ENCODE results near the gene MARCO.

The MARCO gene

GRCh38 chr2:118967124-118967880, 25.3 kb downstream of the MARCO start:
- Histone ChIP-seq H3K9me3 (ENCODE audit: low read length) (no peaks in the 10 kb centered on the region), H3K27ac (ENCODE audit: low read depth, low read length) (no peak overlapping the region), H3K36me3 (ENCODE audit: insufficient read depth, low read length) (no peaks in the 10 kb centered on the region), H3K4me3 (ENCODE audit: low read depth in 1 of 2, low read length in 2 of 2) (no peak overlapping the region), H3K9ac (ENCODE audit: low read length) (no peak overlapping the region), H3K27me3 (ENCODE audit: control insufficient read depth in 1 of 2, insufficient read depth in 2 of 2, low read length in 2 of 2) (no peaks in the 10 kb centered on the region), H3K4me1 (ENCODE audit: insufficient read depth, low read length) (no peaks in the 10 kb centered on the region)

DNA sequence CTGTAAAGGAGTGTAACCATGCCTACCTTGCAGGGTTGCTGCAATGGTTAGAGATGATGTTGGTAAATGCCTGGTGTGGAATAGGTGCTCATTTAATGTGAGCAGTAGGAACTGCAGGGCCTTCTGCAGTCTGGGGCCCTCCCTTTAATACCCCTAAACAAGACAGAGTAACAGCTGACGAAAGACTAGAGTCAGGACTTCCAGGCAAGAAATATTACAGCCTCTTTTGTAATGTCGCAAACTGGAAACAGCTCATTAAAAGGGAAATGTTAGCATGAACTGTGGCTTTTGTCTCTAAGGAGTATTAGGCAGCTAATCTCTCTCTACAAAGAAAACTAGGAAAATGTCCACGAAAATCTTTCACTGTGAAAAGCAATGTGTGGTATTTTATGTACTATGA, 26.0 kb downstream of the MARCO start:
- H3K9me3 ChIP-seq (ENCODE audit: low read length), result no peaks in the 10 kb centered on the region
- no peaks in the 10 kb centered on the region for H3K4me1 ChIP-seq (ENCODE audit: insufficient read depth, low read length)
- H3K4me3 ChIP-seq (ENCODE audit: low read depth in 1 of 2, low read length in 2 of 2), result no peak overlapping the region
- H3K27ac ChIP-seq (ENCODE audit: low read depth, low read length), result no peak overlapping the region
- H3K9ac ChIP-seq (ENCODE audit: low read length), result no peak overlapping the region
- H3K27me3 ChIP-seq (ENCODE audit: control insufficient read depth in 1 of 2, insufficient read depth in 2 of 2, low read length in 2 of 2), result no peaks in the 10 kb centered on the region
- H3K36me3 ChIP-seq (ENCODE audit: insufficient read depth, low read length), result no peaks in the 10 kb centered on the region

GRCh38 chr2:118968961-118969733, 27.2 kb downstream of the MARCO start:
- H3K27me3 ChIP-seq (ENCODE audit: control insufficient read depth in 1 of 2, insufficient read depth in 2 of 2, low read length in 2 of 2), result no peaks in the 10 kb centered on the region
- H3K4me3 ChIP-seq (ENCODE audit: low read depth in 1 of 2, low read length in 2 of 2), result no peak overlapping the region
- no peaks in the 10 kb centered on the region for H3K9me3 ChIP-seq (ENCODE audit: low read length)
- no peaks in the 10 kb centered on the region for H3K36me3 ChIP-seq (ENCODE audit: insufficient read depth, low read length)
- H3K9ac ChIP-seq (ENCODE audit: low read length), result no peak overlapping the region
- no peak overlapping the region for H3K27ac ChIP-seq (ENCODE audit: low read depth, low read length)
- H3K4me1 ChIP-seq (ENCODE audit: insufficient read depth, low read length), result no peaks in the 10 kb centered on the region

DNA sequence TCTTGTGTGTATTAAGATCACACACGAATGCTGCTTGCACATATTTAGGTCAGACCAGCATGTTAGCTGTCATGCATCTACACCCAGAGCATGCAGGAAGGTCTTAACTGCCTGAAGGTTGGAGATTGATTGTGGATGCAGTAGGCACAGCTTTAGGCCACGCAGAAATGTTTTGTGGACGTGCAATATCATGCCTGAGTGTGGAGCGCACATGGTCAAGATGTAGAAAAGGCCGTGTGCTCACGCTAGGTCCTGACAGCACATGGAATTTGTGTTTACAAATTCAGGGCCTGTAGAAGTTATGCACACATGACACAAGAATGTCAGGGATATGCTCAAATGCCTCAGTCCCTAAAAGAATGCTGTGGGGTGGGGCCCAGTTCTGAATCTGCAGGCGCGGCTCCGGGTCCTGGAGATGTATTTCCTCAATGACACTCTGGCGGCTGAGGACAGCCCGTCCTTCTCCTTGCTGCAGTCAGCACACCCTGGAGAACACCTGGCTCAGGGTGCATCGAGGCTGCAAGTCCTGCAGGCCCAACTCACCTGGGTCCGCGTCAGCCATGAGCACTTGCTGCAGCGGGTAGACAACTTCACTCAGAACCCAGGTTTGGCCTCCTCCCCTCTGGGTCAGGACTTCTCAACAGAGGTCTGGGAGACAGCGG, 27.9 kb downstream of the MARCO start:
- no peaks in the 10 kb centered on the region for H3K27me3 ChIP-seq (ENCODE audit: control insufficient read depth in 1 of 2, insufficient read depth in 2 of 2, low read length in 2 of 2)
- H3K9me3 ChIP-seq (ENCODE audit: low read length), result no peaks in the 10 kb centered on the region
- H3K36me3 ChIP-seq (ENCODE audit: insufficient read depth, low read length), result no peaks in the 10 kb centered on the region

GRCh38 chr2:118970396-118971135, 28.6 kb downstream of the MARCO start:
- Histone ChIP-seq H3K9me3 (ENCODE audit: low read length) (no peaks in the 10 kb centered on the region), H3K27me3 (ENCODE audit: control insufficient read depth in 1 of 2, insufficient read depth in 2 of 2, low read length in 2 of 2) (no peaks in the 10 kb centered on the region), H3K4me1 (ENCODE audit: insufficient read depth, low read length) (no peaks in the 10 kb centered on the region), H3K4me3 (ENCODE audit: low read depth in 1 of 2, low read length in 2 of 2) (no peak overlapping the region), H3K27ac (ENCODE audit: low read depth, low read length) (no peak overlapping the region), H3K36me3 (ENCODE audit: insufficient read depth, low read length) (no peaks in the 10 kb centered on the region), H3K9ac (ENCODE audit: low read length) (no peak overlapping the region)

More for the DNA sequence above, 27.9 kb downstream of the MARCO start:
- Histone ChIP-seq H3K4me3 (ENCODE audit: low read depth in 1 of 2, low read length in 2 of 2) (no peak overlapping the region), H3K9ac (ENCODE audit: low read length) (no peak overlapping the region), H3K27ac (ENCODE audit: low read depth, low read length) (no peak overlapping the region), H3K4me1 (ENCODE audit: insufficient read depth, low read length) (no peaks in the 10 kb centered on the region)

DNA sequence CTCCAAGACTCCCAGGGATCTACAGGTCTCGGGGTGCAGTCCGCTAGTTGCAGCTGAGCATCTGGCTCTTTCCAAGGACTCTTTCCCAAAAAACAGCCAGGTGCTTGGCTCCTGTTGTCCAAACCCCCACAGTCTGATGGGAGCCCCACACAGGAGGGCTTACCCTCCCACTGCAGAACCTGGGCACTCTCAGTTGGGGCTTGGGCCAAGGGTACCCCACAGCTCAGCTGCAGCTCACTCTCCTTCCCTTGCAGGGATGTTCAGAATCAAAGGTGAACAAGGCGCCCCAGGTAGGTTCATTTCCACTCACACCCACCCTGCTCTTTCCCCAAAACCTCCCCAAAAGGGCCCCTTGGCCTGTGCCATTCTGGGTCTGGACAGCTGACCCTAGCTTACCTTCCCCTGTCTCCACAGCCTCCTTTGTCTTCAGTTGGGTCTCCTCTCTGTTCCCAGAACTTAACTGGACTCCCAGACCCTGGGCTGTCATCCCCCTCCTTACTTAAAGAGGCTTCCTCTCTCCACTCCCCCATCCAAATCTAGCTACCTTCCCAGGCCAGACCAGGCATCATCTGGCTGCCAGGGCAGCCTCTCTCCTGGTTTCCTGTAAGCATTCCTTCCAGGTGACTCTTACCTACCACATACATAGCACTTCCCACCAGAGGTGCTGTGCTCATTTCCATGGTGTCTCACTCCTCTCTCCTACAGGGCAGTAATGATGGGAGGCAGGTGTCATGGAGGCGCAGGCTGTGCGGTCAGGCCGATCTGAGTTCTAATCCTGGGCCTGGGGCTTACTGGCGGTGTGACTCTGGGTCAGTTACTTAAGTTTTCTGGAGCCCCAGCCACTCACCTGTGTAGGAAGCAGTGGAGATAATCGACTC, 29.5 kb downstream of the MARCO start:
- Histone ChIP-seq H3K4me1 (ENCODE audit: insufficient read depth, low read length) (no peaks in the 10 kb centered on the region), H3K27me3 (ENCODE audit: control insufficient read depth in 1 of 2, insufficient read depth in 2 of 2, low read length in 2 of 2) (no peaks in the 10 kb centered on the region), H3K4me3 (ENCODE audit: low read depth in 1 of 2, low read length in 2 of 2) (no peak overlapping the region), H3K9ac (ENCODE audit: low read length) (no peak overlapping the region), H3K36me3 (ENCODE audit: insufficient read depth, low read length) (no peaks in the 10 kb centered on the region), H3K27ac (ENCODE audit: low read depth, low read length) (no peak overlapping the region), H3K9me3 (ENCODE audit: low read length) (no peaks in the 10 kb centered on the region)

- Histone ChIP-seq H3K36me3 (ENCODE audit: insufficient read depth, low read length) (no peaks in the 10 kb centered on the region), H3K9ac (ENCODE audit: low read length) (no peak overlapping the region), H3K9me3 (ENCODE audit: low read length) (no peaks in the 10 kb centered on the region), H3K4me3 (ENCODE audit: low read depth in 1 of 2, low read length in 2 of 2) (no peak overlapping the region), H3K27ac (ENCODE audit: low read depth, low read length) (no peak overlapping the region), H3K4me1 (ENCODE audit: insufficient read depth, low read length) (no peaks in the 10 kb centered on the region), H3K27me3 (ENCODE audit: control insufficient read depth in 1 of 2, insufficient read depth in 2 of 2, low read length in 2 of 2) (no peaks in the 10 kb centered on the region)
Observed at GRCh38 chr2:118973542-118973951, 31.6 kb downstream of the MARCO start.

- Histone ChIP-seq H3K27ac (ENCODE audit: low read depth, low read length) (no peak overlapping the region), H3K4me1 (ENCODE audit: insufficient read depth, low read length) (no peaks in the 10 kb centered on the region), H3K36me3 (ENCODE audit: insufficient read depth, low read length) (no peaks in the 10 kb centered on the region), H3K9me3 (ENCODE audit: low read length) (no peaks in the 10 kb centered on the region), H3K4me3 (ENCODE audit: low read depth in 1 of 2, low read length in 2 of 2) (no peak overlapping the region), H3K9ac (ENCODE audit: low read length) (no peak overlapping the region), H3K27me3 (ENCODE audit: control insufficient read depth in 1 of 2, insufficient read depth in 2 of 2, low read length in 2 of 2) (no peaks in the 10 kb centered on the region)
Observed at GRCh38 chr2:118974103-118974993, 32.4 kb downstream of the MARCO start.

DNA sequence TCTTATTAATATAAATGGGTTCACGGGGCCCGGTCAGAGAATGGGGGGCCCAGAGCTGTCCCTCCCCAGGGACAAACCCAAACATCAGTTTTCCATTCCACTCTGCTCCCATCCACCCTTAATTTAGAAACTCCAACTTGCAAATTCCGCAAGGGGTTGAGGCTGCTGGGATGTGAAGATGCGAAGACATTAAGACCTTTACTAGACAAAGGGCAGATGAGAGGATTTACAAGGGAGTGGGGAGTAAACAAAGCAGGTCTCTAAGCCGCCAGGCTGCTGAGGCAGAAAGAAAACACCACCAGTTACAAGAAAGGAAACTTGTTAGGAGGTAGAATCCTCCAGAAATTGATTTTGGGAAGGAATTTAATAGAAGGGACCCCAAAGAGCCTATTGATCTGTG, 33.1 kb downstream of the MARCO start:
- no peak overlapping the region for H3K9ac ChIP-seq (ENCODE audit: low read length)
- no peaks in the 10 kb centered on the region for H3K27me3 ChIP-seq (ENCODE audit: control insufficient read depth in 1 of 2, insufficient read depth in 2 of 2, low read length in 2 of 2)
- no peaks in the 10 kb centered on the region for H3K9me3 ChIP-seq (ENCODE audit: low read length)
- no peak overlapping the region for H3K27ac ChIP-seq (ENCODE audit: low read depth, low read length)
- no peaks in the 10 kb centered on the region for H3K4me1 ChIP-seq (ENCODE audit: insufficient read depth, low read length)
- no peaks in the 10 kb centered on the region for H3K36me3 ChIP-seq (ENCODE audit: insufficient read depth, low read length)
- no peak overlapping the region for H3K4me3 ChIP-seq (ENCODE audit: low read depth in 1 of 2, low read length in 2 of 2)

DNA sequence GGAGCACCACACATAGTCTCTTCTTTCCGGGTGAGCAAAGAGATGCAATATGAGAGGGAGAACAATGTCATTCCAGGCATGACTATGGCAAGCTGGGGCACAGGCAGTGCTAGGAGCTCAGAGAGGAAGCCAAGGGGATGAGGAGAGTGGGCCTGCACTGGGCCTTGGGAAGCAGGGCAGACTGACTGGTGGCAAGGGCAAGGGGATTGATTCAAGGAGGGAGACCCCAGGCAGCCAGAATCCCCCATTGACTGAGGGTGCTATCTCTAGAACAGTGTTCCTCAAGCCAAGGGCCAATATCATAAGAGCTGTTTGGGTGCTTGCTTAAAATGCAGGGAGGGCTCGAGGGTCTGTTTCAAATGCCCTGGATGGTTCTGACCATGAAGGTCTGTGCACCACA, 36.1 kb downstream of the MARCO start:
- H3K4me3 ChIP-seq (ENCODE audit: low read depth in 1 of 2, low read length in 2 of 2), result no peak overlapping the region
- no peak overlapping the region for H3K9ac ChIP-seq (ENCODE audit: low read length)
- H3K27ac ChIP-seq (ENCODE audit: low read depth, low read length), result no peak overlapping the region
- no peaks in the 10 kb centered on the region for H3K9me3 ChIP-seq (ENCODE audit: low read length)
- no peaks in the 10 kb centered on the region for H3K27me3 ChIP-seq (ENCODE audit: control insufficient read depth in 1 of 2, insufficient read depth in 2 of 2, low read length in 2 of 2)
- no peaks in the 10 kb centered on the region for H3K4me1 ChIP-seq (ENCODE audit: insufficient read depth, low read length)
- no peaks in the 10 kb centered on the region for H3K36me3 ChIP-seq (ENCODE audit: insufficient read depth, low read length)
